ENCODE data around the gene IL17RB. TPM values are rescaled to one million over a fixed set of nuclear protein-coding genes. Genes with fewer than 3 reads are reported as not detected.

The IL17RB gene
- total RNA-seq, 1 experiment from 2014 or later: not detected

GRCh38 chr3:53820756-53821580 lies 25.4 kb upstream of the IL17RB start:
- ChIA-PET POLR2A (ENCODE audit: low non-redundant PET) (no interaction called here), CTCF (no interaction called here)
- H3K4me3 ChIP-seq (ENCODE audit: low read depth, low read length, poor library complexity, severe bottlenecking): no peak overlapping the region
- TF ChIP-seq CTCF (conservative IDR thresholded peaks at IDR 0.05; ENCODE audit: low read depth, low read length): no peak
- TF ChIP-seq EZH2 (IDR thresholded peaks at IDR 0.05; ENCODE audit: borderline replicate concordance, low read depth, low read length, poor library complexity, severe bottlenecking): no peak
- H3K36me3 ChIP-seq (ENCODE audit: insufficient read depth, low read length, poor library complexity, severe bottlenecking): no peaks in the 10 kb centered on the region
- no peaks in the 10 kb centered on the region for H3K27me3 ChIP-seq (replicated peaks; ENCODE audit: insufficient read depth, low read depth, low read length, poor library complexity)
- BruUV-seq (replicated peaks): no TSS peak
- no peak overlapping the region for H3K27ac ChIP-seq (ENCODE audit: low read depth, low read length, poor library complexity, severe bottlenecking)
- no peak for DNase-seq (ENCODE audit: low spot score)
- H3K9me3 ChIP-seq (ENCODE audit: low read depth, low read length, poor library complexity, severe bottlenecking): no peaks in the 10 kb centered on the region
- intact Hi-C loops (cut with micrococcal nuclease; ENCODE audit: unreplicated experiment): no loop called here
- H3K4me1 ChIP-seq (ENCODE audit: insufficient read depth, low read length, poor library complexity, severe bottlenecking): no peaks in the 10 kb centered on the region

GRCh38 chr3:53821631-53822121 lies 24.7 kb upstream of the IL17RB start:
- H3K4me3 ChIP-seq (ENCODE audit: low read depth, low read length, poor library complexity, severe bottlenecking): no peak overlapping the region
- intact Hi-C loops (cut with micrococcal nuclease; ENCODE audit: unreplicated experiment): no loop called here
- H3K9me3 ChIP-seq (ENCODE audit: low read depth, low read length, poor library complexity, severe bottlenecking): no peaks in the 10 kb centered on the region
- no peak overlapping the region for H3K27ac ChIP-seq (ENCODE audit: low read depth, low read length, poor library complexity, severe bottlenecking)
- H3K27me3 ChIP-seq (replicated peaks; ENCODE audit: insufficient read depth, low read depth, low read length, poor library complexity): no peaks in the 10 kb centered on the region
- no peaks in the 10 kb centered on the region for H3K36me3 ChIP-seq (ENCODE audit: insufficient read depth, low read length, poor library complexity, severe bottlenecking)
- ChIA-PET CTCF (no interaction called here), POLR2A (ENCODE audit: low non-redundant PET) (no interaction called here)
- no peak for DNase-seq (ENCODE audit: low spot score)
- no peak for TF ChIP-seq EZH2 (IDR thresholded peaks at IDR 0.05; ENCODE audit: borderline replicate concordance, low read depth, low read length, poor library complexity, severe bottlenecking)
- no peak for TF ChIP-seq CTCF (conservative IDR thresholded peaks at IDR 0.05; ENCODE audit: low read depth, low read length)
- no peaks in the 10 kb centered on the region for H3K4me1 ChIP-seq (ENCODE audit: insufficient read depth, low read length, poor library complexity, severe bottlenecking)
- no TSS peak for BruUV-seq (replicated peaks)

- Histone ChIP-seq H3K9me3 (ENCODE audit: low read depth, low read length, poor library complexity, severe bottlenecking) (no peaks in the 10 kb centered on the region), H3K36me3 (ENCODE audit: insufficient read depth, low read length, poor library complexity, severe bottlenecking) (no peaks in the 10 kb centered on the region), H3K27me3 (replicated peaks; ENCODE audit: insufficient read depth, low read depth, low read length, poor library complexity) (no peaks in the 10 kb centered on the region), H3K4me3 (ENCODE audit: low read depth, low read length, poor library complexity, severe bottlenecking) (no peak overlapping the region), H3K27ac (ENCODE audit: low read depth, low read length, poor library complexity, severe bottlenecking) (no peak overlapping the region), H3K4me1 (ENCODE audit: insufficient read depth, low read length, poor library complexity, severe bottlenecking) (no peaks in the 10 kb centered on the region)
- ChIA-PET CTCF (no interaction called here), POLR2A (ENCODE audit: low non-redundant PET) (no interaction called here)
- DNase-seq (ENCODE audit: low spot score): no peak
- no peak for TF ChIP-seq CTCF (conservative IDR thresholded peaks at IDR 0.05; ENCODE audit: low read depth, low read length)
- no peak for TF ChIP-seq EZH2 (IDR thresholded peaks at IDR 0.05; ENCODE audit: borderline replicate concordance, low read depth, low read length, poor library complexity, severe bottlenecking)
- intact Hi-C loops (cut with micrococcal nuclease; ENCODE audit: unreplicated experiment): no loop called here
- no TSS peak for BruUV-seq (replicated peaks)
Observed at GRCh38 chr3:53822331-53822741, 24.0 kb upstream of the IL17RB start.
